ENCODE measurements around the gene CIBAR2.

Gene CIBAR2

GRCh38 chr16:85112364-85112763 is at the start of gene CIBAR2:
TSS of gene CIBAR2 (minus strand) at chr16:85112472. CDS start at chr16:85112352, 120 bp downstream.
- no CpG with 5 or more reads among the region's 15 CpGs for WGBS (ENCODE audit: insufficient coverage, insufficient read length)
- DNase-seq (ENCODE audit: low read depth, low spot score), result no peak

GRCh38 chr16:85159179-85159980 is 47.1 kb upstream of the CIBAR2 start:
- no peaks in the 10 kb centered on the region for H3K9me3 ChIP-seq (ENCODE audit: control insufficient read depth, insufficient read depth, low read length)
- no peak overlapping the region for H3K27ac ChIP-seq (ENCODE audit: low read length)
- H3K36me3 ChIP-seq (ENCODE audit: control insufficient read depth, insufficient read depth, low read length), result no peaks in the 10 kb centered on the region
- no peak for DNase-seq (ENCODE audit: low read depth, low spot score)
- no peaks in the 10 kb centered on the region for H3K27me3 ChIP-seq (ENCODE audit: control insufficient read depth, insufficient read depth, low read length)
- no peak overlapping the region for H3K4me3 ChIP-seq (ENCODE audit: low read length)
- peaks cover 8% of the 10 kb centered on the region for H3K4me1 ChIP-seq (ENCODE audit: control insufficient read depth, insufficient read depth, low read length)
- no CpG with 5 or more reads among the region's 13 CpGs for WGBS (ENCODE audit: insufficient coverage, insufficient read length)

More at GRCh38 chr16:85112364-85112763, at the start of gene CIBAR2:
- no peak within 1 kb of the TSS for H3K27ac ChIP-seq (ENCODE audit: low read length)
- H3K4me3 ChIP-seq (ENCODE audit: low read length), result no peak within 1 kb of the TSS
- no peaks in the 10 kb centered on the region; the same call in 1 of the 2 replicates for H3K36me3 ChIP-seq (ENCODE audit: control insufficient read depth, insufficient read depth, low read length)
- H3K9me3 ChIP-seq (ENCODE audit: control insufficient read depth, insufficient read depth, low read length), result no peaks in the 10 kb centered on the region
- H3K27me3 ChIP-seq (ENCODE audit: control insufficient read depth, insufficient read depth, low read length), result no peaks in the 10 kb centered on the region
- no peaks in the 10 kb centered on the region for H3K4me1 ChIP-seq (ENCODE audit: control insufficient read depth, insufficient read depth, low read length)

GRCh38 chr16:85158743-85159178 is 46.5 kb upstream of the CIBAR2 start:
- H3K4me3 ChIP-seq (ENCODE audit: low read length), result no peak overlapping the region
- H3K27me3 ChIP-seq (ENCODE audit: control insufficient read depth, insufficient read depth, low read length), result no peaks in the 10 kb centered on the region
- no peaks in the 10 kb centered on the region for H3K9me3 ChIP-seq (ENCODE audit: control insufficient read depth, insufficient read depth, low read length)
- no CpG with 5 or more reads among the region's 14 CpGs for WGBS (ENCODE audit: insufficient coverage, insufficient read length)
- no peaks in the 10 kb centered on the region for H3K36me3 ChIP-seq (ENCODE audit: control insufficient read depth, insufficient read depth, low read length)
- peaks cover 8% of the 10 kb centered on the region for H3K4me1 ChIP-seq (ENCODE audit: control insufficient read depth, insufficient read depth, low read length)
- no peak for DNase-seq (ENCODE audit: low read depth, low spot score)
- no peak overlapping the region for H3K27ac ChIP-seq (ENCODE audit: low read length)

GRCh38 chr16:85157813-85158742 is 45.8 kb upstream of the CIBAR2 start:
- no CpG with 5 or more reads among the region's 19 CpGs for WGBS (ENCODE audit: insufficient coverage, insufficient read length)

GRCh38 chr16:85157372-85157771 is 45.1 kb upstream of the CIBAR2 start:
- no peaks in the 10 kb centered on the region for H3K36me3 ChIP-seq (ENCODE audit: control insufficient read depth, insufficient read depth, low read length)
- H3K9me3 ChIP-seq (ENCODE audit: control insufficient read depth, insufficient read depth, low read length), result no peaks in the 10 kb centered on the region
- no CpG with 5 or more reads among the region's 8 CpGs for WGBS (ENCODE audit: insufficient coverage, insufficient read length)
- DNase-seq (ENCODE audit: low read depth, low spot score), result no peak
- no peaks in the 10 kb centered on the region for H3K27me3 ChIP-seq (ENCODE audit: control insufficient read depth, insufficient read depth, low read length)
- H3K4me1 ChIP-seq (ENCODE audit: control insufficient read depth, insufficient read depth, low read length), result peaks cover 8% of the 10 kb centered on the region
- no peak overlapping the region for H3K27ac ChIP-seq (ENCODE audit: low read length)
- no peak overlapping the region for H3K4me3 ChIP-seq (ENCODE audit: low read length)

More at GRCh38 chr16:85157813-85158742, 45.8 kb upstream of the CIBAR2 start:
- Histone ChIP-seq H3K27me3 (ENCODE audit: control insufficient read depth, insufficient read depth, low read length) (no peaks in the 10 kb centered on the region), H3K9me3 (ENCODE audit: control insufficient read depth, insufficient read depth, low read length) (no peaks in the 10 kb centered on the region), H3K27ac (ENCODE audit: low read length) (no peak overlapping the region), H3K4me3 (ENCODE audit: low read length) (no peak overlapping the region), H3K36me3 (ENCODE audit: control insufficient read depth, insufficient read depth, low read length) (no peaks in the 10 kb centered on the region), H3K4me1 (ENCODE audit: control insufficient read depth, insufficient read depth, low read length) (peaks cover 8% of the 10 kb centered on the region)
- peak; percentile 74 for DNase-seq (ENCODE audit: low read depth, low spot score)

- DNase-seq (ENCODE audit: low read depth, low spot score), result no peak
- H3K4me1 ChIP-seq (ENCODE audit: control insufficient read depth, insufficient read depth, low read length), result peaks cover 8% of the 10 kb centered on the region
- H3K27me3 ChIP-seq (ENCODE audit: control insufficient read depth, insufficient read depth, low read length), result no peaks in the 10 kb centered on the region
- H3K27ac ChIP-seq (ENCODE audit: low read length), result no peak overlapping the region
- no peak overlapping the region for H3K4me3 ChIP-seq (ENCODE audit: low read length)
- H3K36me3 ChIP-seq (ENCODE audit: control insufficient read depth, insufficient read depth, low read length), result no peaks in the 10 kb centered on the region
- H3K9me3 ChIP-seq (ENCODE audit: control insufficient read depth, insufficient read depth, low read length), result no peaks in the 10 kb centered on the region
Measured at GRCh38 chr16:85156869-85157268, 44.6 kb upstream of the CIBAR2 start.

- no peaks in the 10 kb centered on the region for H3K36me3 ChIP-seq (ENCODE audit: control insufficient read depth, insufficient read depth, low read length)
- peaks cover 8% of the 10 kb centered on the region for H3K4me1 ChIP-seq (ENCODE audit: control insufficient read depth, insufficient read depth, low read length)
- no peaks in the 10 kb centered on the region for H3K27me3 ChIP-seq (ENCODE audit: control insufficient read depth, insufficient read depth, low read length)
- no CpG with 5 or more reads among the region's 7 CpGs for WGBS (ENCODE audit: insufficient coverage, insufficient read length)
- DNase-seq (ENCODE audit: low read depth, low spot score), result no peak
- H3K4me3 ChIP-seq (ENCODE audit: low read length), result no peak overlapping the region
- no peak overlapping the region for H3K27ac ChIP-seq (ENCODE audit: low read length)
- H3K9me3 ChIP-seq (ENCODE audit: control insufficient read depth, insufficient read depth, low read length), result no peaks in the 10 kb centered on the region
Measured at GRCh38 chr16:85156440-85156839, 44.2 kb upstream of the CIBAR2 start.

GRCh38 chr16:85153656-85154091 is 41.4 kb upstream of the CIBAR2 start:
- Histone ChIP-seq H3K36me3 (ENCODE audit: control insufficient read depth, insufficient read depth, low read length) (no peaks in the 10 kb centered on the region), H3K27me3 (ENCODE audit: control insufficient read depth, insufficient read depth, low read length) (no peaks in the 10 kb centered on the region), H3K4me3 (ENCODE audit: low read length) (no peak overlapping the region), H3K27ac (ENCODE audit: low read length) (no peak overlapping the region), H3K4me1 (ENCODE audit: control insufficient read depth, insufficient read depth, low read length) (peaks cover 4% of the 10 kb centered on the region), H3K9me3 (ENCODE audit: control insufficient read depth, insufficient read depth, low read length) (no peaks in the 10 kb centered on the region)
- no peak for DNase-seq (ENCODE audit: low read depth, low spot score)
- WGBS (ENCODE audit: insufficient coverage, insufficient read length), result no CpG with 5 or more reads among the region's 12 CpGs

- Histone ChIP-seq H3K36me3 (ENCODE audit: control insufficient read depth, insufficient read depth, low read length) (no peaks in the 10 kb centered on the region), H3K27me3 (ENCODE audit: control insufficient read depth, insufficient read depth, low read length) (no peaks in the 10 kb centered on the region), H3K4me1 (ENCODE audit: control insufficient read depth, insufficient read depth, low read length) (peaks cover 2% of the 10 kb centered on the region; the same call in 1 of the 2 replicates), H3K4me3 (ENCODE audit: low read length) (no peak overlapping the region), H3K9me3 (ENCODE audit: control insufficient read depth, insufficient read depth, low read length) (no peaks in the 10 kb centered on the region), H3K27ac (ENCODE audit: low read length) (no peak overlapping the region)
- no peak for DNase-seq (ENCODE audit: low read depth, low spot score)
- WGBS (ENCODE audit: insufficient coverage, insufficient read length), result no CpG with 5 or more reads among the region's 8 CpGs
Measured at GRCh38 chr16:85153046-85153445, 40.8 kb upstream of the CIBAR2 start.

- Histone ChIP-seq H3K4me1 (ENCODE audit: control insufficient read depth, insufficient read depth, low read length) (no peaks in the 10 kb centered on the region), H3K9me3 (ENCODE audit: control insufficient read depth, insufficient read depth, low read length) (no peaks in the 10 kb centered on the region), H3K36me3 (ENCODE audit: control insufficient read depth, insufficient read depth, low read length) (no peaks in the 10 kb centered on the region), H3K27me3 (ENCODE audit: control insufficient read depth, insufficient read depth, low read length) (no peaks in the 10 kb centered on the region), H3K4me3 (ENCODE audit: low read length) (no peak overlapping the region), H3K27ac (ENCODE audit: low read length) (no peak overlapping the region)
- DNase-seq (ENCODE audit: low read depth, low spot score), result no peak
- no CpG with 5 or more reads among the region's 14 CpGs for WGBS (ENCODE audit: insufficient coverage, insufficient read length)
Measured at GRCh38 chr16:85152414-85153030, 40.2 kb upstream of the CIBAR2 start.

Data from iPS DF 6.9 (cell line).